Central memory CD8-positive, alpha-beta T cell (primary cell): Measurements from ENCODE around the gene CORO2A.
A peak's percentile ranks its signal among the peaks of the same experiment; 100 is the strongest.
"Not testable (repeated sequence)": the region's sequence is repeated elsewhere in the genome, so short reads cannot be mapped to it uniquely, and the experiment has no call there.

Experiments used
- ATAC-seq: fragments of 150-1000 bp; cut with Tn5 transposase; replicated peaks from 2 replicates; pipeline ENCODE4 v1.10.0; 2022; ENCODE audit warnings: mild to moderate bottlenecking, moderate FRiP score, moderate number of reproducible peaks; ENCODE audit not compliant: poor library complexity, severe bottlenecking; ENCODE audit errors: extremely low read depth
- DNase-seq, 2 donors: peaks; one replicate each; pipeline ENCODE4 v3.0.0; 2021; ENCODE audit warnings: low spot score in 2 of 2
- H3K27ac Mint-ChIP-seq: one replicate; pipeline ENCODE4 v1.8.0; 2022; ENCODE audit warnings: low read depth, mild to moderate bottlenecking, moderate library complexity, mixed read lengths
- H3K27me3 Mint-ChIP-seq: one replicate; pipeline ENCODE4 v1.8.0; 2022; ENCODE audit warnings: mixed read lengths
- H3K36me3 Mint-ChIP-seq: one replicate; pipeline ENCODE4 v1.8.0; 2022; ENCODE audit warnings: mild to moderate bottlenecking, moderate library complexity, mixed read lengths; ENCODE audit not compliant: insufficient read depth
- H3K4me1 Mint-ChIP-seq: one replicate; pipeline ENCODE4 v1.8.0; 2022; ENCODE audit warnings: mixed read lengths
- H3K4me3 Mint-ChIP-seq: one replicate; pipeline ENCODE4 v1.8.0; 2022; ENCODE audit warnings: mild to moderate bottlenecking, moderate library complexity, mixed read lengths
- H3K9me3 Mint-ChIP-seq: one replicate; pipeline ENCODE4 v1.8.0; 2022; ENCODE audit warnings: mixed read lengths

The CORO2A gene

DNA sequence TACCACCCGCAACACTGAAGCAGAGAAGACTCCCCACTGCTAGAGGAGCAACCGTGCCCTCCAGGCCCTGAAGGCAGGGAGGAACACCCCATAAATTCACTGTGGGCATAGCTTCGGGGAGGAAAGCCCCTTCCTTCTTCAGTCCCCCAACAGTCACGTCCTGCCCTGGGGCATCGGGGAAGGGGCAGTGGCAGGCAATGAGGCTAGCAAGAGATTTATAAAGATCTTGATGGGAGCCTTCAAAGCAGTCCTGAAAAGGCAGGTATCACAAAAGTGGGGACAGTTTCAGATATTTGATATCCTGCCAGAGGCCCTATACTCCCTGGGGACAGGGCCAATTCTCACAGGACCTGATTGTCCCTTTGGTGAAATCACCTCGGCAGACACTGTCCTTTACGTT is 56.5 kb downstream of the CORO2A start:
- no peaks in the 10 kb centered on the region for H3K27me3 Mint-ChIP-seq
- no peaks in the 10 kb centered on the region for H3K9me3 Mint-ChIP-seq
- ATAC-seq (no peak), DNase-seq (no peak)
- no peak overlapping the region for H3K27ac Mint-ChIP-seq
- no peak overlapping the region for H3K4me3 Mint-ChIP-seq
- H3K4me1 Mint-ChIP-seq, result no peaks in the 10 kb centered on the region
- peaks cover 11% of the 10 kb centered on the region for H3K36me3 Mint-ChIP-seq

DNA sequence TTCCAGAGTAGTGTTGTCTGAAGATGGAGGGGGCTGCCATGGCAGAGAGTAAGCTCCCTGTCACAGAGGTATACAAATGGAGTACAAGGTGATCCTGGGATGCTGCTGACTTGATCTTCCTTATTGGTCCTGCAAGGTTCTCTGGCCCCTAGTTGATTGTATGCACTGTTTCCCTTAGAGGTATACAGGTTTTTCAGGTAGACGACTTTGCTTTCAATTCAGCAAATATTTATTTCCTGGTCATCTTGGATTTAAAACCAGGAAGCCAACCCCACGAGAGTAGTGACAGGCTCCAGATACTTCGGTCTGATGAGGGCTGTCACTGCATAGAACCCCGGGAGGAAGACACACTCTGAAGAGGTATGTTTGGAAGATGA is 56.9 kb downstream of the CORO2A start:
- H3K27ac Mint-ChIP-seq, result no peak overlapping the region

DNA sequence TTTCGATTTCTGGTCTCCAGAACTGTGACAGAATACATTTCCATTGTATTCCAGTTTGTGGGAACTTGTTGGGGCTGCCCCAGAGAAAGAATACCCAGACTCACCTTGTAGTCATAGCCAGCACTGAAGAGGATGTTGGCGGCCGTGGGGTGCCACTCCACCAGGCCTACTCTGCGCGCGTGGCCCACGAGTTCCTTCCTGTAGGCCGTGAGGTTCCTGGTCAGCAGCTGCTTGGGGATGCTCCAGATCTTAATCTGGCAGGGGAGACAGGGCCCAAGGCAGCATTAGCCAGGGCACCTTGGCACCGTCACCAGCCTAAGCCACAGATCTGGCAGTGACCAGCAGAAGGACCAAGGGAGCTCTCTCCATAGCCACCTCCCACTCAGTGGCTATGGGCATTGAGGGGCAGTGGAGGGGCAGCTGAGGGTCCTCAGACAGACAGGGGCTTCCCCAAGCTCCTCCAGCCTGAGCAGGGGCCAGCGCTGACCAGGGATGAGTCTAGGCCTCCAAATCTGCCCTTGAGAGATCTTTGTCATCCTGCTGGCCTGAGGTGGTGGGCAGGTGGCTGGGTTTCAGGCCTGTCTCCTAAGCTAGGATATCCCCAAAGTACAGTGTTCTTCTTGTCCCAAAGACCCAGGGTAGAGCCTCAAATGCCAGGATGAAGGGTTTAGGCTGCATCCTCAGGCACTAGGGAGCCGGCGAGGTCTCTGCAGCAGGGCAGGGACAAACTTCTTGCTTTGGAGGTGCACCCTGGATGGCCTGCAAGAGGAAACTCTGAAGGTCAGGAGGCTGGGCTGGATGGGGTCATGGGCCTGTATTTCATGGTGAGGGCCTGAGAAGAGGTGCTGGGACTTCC is 57.5 kb downstream of the CORO2A start:
- no peaks in the 10 kb centered on the region for H3K4me1 Mint-ChIP-seq
- H3K9me3 Mint-ChIP-seq, result no peaks in the 10 kb centered on the region
- DNase-seq (no peak), ATAC-seq (no peak)
- H3K4me3 Mint-ChIP-seq, result no peak overlapping the region
- peak overlapping the region; percentile 22 for H3K27ac Mint-ChIP-seq
- peaks cover 14% of the 10 kb centered on the region for H3K36me3 Mint-ChIP-seq
- H3K27me3 Mint-ChIP-seq, result no peaks in the 10 kb centered on the region

More for the DNA sequence above, 56.9 kb downstream of the CORO2A start:
- Mint-ChIP-seq H3K4me3 (no peak overlapping the region), H3K36me3 (peaks cover 11% of the 10 kb centered on the region), H3K9me3 (no peaks in the 10 kb centered on the region), H3K4me1 (no peaks in the 10 kb centered on the region), H3K27me3 (no peaks in the 10 kb centered on the region)
- DNase-seq (no peak), ATAC-seq (no peak)

DNA sequence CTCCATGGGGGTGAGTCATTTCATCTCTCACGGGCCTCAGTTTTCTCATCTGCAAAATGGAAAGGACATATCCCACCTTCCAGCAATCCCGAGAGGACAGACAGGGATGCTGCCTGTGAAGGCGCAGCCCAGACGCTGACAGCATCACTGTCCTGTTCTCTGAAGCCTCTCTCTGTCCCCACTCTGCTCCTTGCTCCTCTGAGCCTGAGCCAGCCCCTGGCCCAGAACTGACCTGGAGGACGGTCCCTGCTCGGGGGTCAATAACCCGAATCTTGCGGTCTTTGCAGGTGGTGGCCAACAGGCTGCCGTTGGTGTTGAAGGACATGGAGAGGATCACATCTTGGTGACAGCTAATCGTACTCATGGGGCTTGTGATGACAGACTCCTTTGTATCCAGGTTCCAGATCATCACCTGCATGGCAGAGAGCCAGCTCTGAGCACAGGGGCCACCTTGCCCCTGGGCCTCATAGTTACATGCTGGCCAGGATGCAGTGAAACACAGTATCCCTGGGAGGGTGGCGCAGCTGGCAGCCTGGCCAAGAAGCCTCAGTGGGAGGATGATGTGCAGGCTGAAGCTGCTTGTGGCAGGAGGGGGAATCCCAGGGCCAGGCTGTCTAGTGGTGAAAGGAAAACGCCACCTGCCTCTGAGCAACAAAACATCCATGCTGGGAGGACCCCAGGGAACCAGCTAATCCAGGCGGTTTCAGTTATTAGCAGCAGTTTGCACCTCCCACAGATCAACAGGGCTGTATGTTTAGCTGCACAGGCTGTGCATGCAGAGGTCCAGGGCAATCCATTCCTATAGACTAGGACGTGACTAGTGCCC is 59.4 kb downstream of the CORO2A start:
- ATAC-seq (no peak), DNase-seq (no peak)
- Mint-ChIP-seq H3K36me3 (peaks cover 14% of the 10 kb centered on the region), H3K4me3 (no peak overlapping the region), H3K9me3 (no peaks in the 10 kb centered on the region), H3K27ac (no peak overlapping the region), H3K4me1 (no peaks in the 10 kb centered on the region), H3K27me3 (no peaks in the 10 kb centered on the region)

DNA sequence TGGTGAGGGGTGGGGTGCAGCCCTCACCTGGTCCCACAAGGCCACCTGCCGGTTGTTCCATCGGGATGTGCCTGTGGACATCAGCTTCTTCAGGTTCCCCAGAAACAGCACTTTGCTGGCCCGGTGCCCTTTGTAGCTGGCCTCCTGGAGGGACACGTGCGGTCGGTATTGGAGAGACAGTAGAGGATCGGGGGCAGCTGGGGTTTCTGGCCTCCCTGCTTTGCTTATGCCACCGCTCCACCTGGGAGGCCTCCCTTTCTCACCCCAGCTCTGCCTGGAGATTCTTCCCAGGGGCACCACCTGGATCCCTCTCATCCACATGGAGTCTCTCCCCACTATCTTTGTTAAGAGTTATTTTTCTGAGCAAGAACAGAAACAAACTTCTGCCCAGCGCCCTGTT is 60.3 kb downstream of the CORO2A start:
- no peaks in the 10 kb centered on the region for H3K9me3 Mint-ChIP-seq
- no peaks in the 10 kb centered on the region for H3K27me3 Mint-ChIP-seq
- peaks cover 14% of the 10 kb centered on the region for H3K36me3 Mint-ChIP-seq
- no peak overlapping the region for H3K4me3 Mint-ChIP-seq
- ATAC-seq (no peak), DNase-seq (no peak)
- H3K27ac Mint-ChIP-seq, result no peak overlapping the region
- H3K4me1 Mint-ChIP-seq, result no peaks in the 10 kb centered on the region

DNA sequence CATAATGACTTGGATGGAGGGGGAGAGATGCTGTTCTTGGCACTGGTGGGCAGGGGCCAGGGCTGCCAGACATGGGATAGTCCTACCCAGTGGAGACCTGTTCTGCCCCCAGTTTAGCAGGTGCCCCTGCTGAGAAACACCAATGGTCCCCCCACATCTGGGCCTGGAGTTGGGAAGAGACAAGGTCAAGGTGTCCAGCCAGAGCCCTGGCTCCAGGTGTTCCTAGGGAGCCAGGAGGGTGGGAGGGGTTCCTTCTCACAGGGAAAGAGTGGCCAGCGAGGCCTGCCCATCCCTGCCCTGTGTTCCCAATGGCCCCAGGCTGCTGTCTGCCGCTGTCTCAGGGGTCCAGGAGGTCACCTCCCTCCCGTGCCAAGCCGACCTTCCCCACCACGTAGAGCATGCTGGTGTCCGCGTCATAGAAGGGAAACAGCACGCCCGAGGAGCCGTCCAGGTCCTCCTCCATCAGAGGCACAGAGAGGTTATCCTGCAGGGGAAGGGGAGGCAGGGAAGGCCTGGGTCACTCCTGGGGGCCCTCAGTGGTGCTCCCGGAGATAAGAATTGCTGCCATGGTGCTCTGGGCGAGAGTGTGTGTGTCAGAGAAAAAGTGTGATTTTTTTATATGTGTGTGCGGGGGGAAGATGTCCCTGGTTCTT is 61.7 kb downstream of the CORO2A start:
- Mint-ChIP-seq H3K4me1 (no peaks in the 10 kb centered on the region), H3K36me3 (peaks cover 16% of the 10 kb centered on the region), H3K4me3 (no peak overlapping the region), H3K27me3 (no peaks in the 10 kb centered on the region), H3K27ac (peak overlapping the region; percentile 48), H3K9me3 (no peaks in the 10 kb centered on the region)
- DNase-seq, result no peak
- ATAC-seq, result no peak

DNA sequence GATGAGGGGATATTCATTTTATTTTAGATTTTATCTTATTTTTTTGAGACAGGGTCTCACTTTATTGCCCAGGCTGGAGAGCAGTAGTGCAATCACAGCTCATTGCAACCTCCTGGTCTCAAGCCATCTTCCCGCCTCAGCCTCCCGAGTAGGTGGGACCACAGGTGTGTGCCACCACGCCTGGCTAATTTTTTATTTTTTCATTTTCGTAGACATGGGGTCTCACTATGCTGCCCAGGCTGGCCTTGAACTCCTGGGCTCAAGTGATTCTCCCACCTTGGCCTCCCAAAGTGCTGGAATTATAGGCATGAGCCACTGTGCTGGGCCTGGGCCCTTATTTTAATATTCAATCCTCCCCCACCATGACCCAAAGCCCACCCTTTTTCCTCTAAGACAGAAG is 62.4 kb downstream of the CORO2A start:
- not testable (repeated sequence) for DNase-seq, H3K4me1 Mint-ChIP-seq, H3K4me3 Mint-ChIP-seq, H3K9me3 Mint-ChIP-seq, ATAC-seq, H3K27me3 Mint-ChIP-seq
- Mint-ChIP-seq H3K27ac (peak overlapping the region; percentile 48), H3K36me3 (peaks cover 16% of the 10 kb centered on the region)

DNA sequence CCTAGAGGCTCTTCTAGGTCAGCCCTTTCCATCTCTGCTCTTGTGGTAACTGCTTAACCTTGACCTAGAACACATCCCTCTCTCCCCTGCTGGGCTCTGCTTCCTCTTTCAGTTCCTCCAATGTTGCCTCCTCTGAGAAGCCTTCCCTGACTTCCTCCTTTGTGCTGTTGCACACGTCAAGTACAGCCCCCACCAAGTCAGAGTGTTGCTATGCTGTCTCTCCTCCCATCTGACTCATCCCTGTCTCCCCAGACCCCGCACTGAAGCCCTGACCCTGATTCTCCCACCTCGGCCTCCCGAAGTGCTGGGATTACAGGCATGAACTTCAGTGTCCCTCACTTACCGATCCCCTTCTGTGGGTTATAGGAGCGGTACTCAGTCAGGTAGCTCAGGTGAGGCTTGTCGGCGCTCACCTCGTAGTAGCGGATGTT is 63.0 kb downstream of the CORO2A start:
- peak overlapping the region; percentile 48 for H3K27ac Mint-ChIP-seq

DNA sequence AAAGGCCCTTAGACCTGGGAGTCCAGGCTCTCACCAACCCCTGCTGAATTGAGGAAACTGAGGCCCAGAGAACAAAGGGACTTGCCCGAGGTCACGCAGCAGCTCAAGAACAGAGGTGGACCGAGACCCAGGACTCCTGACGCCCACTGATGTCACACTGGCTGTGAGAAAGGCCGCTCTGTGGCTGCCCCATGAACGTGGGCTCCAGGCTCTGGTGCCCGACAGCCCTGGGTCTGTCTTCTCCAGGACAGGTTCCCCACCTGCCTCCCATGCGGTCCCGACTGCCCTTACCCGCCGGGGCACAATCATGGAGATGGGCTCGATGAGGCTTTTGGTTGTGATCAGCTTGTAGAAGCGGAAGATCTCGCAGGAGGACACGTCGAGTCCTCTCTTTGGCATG is 64.1 kb downstream of the CORO2A start:
- no peak for DNase-seq
- no peaks in the 10 kb centered on the region for H3K4me1 Mint-ChIP-seq
- no peaks in the 10 kb centered on the region for H3K9me3 Mint-ChIP-seq
- no peaks in the 10 kb centered on the region for H3K27me3 Mint-ChIP-seq
- H3K27ac Mint-ChIP-seq, result no peak overlapping the region
- no peak for ATAC-seq
- peaks cover 15% of the 10 kb centered on the region for H3K36me3 Mint-ChIP-seq
- no peak overlapping the region for H3K4me3 Mint-ChIP-seq

More for the DNA sequence above, 63.0 kb downstream of the CORO2A start:
- no peak for DNase-seq
- H3K36me3 Mint-ChIP-seq, result peaks cover 16% of the 10 kb centered on the region
- H3K9me3 Mint-ChIP-seq, result no peaks in the 10 kb centered on the region
- ATAC-seq, result peak; percentile 43
- H3K4me3 Mint-ChIP-seq, result no peak overlapping the region
- H3K4me1 Mint-ChIP-seq, result no peaks in the 10 kb centered on the region
- no peaks in the 10 kb centered on the region for H3K27me3 Mint-ChIP-seq

DNA sequence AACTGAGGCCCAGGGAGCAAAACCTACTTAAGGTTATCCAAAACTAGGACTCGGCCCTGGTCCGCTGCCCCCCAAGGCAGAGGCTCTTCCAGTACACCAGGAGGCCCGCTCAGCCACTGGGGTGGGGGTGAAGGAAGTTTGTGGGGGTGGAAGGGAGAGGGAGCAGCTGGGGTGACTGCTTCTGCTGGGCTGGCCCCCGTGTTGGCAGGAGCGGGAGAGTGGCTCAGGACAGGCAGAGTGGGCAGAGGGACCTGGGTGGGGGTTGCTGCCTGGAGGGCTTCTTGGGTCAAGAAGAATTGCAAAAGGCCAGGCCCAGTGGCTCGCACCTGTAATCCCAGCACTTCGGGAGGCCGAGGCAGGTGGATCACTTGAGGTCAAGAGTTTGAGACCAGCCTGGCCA is 65.2 kb downstream of the CORO2A start:
- Mint-ChIP-seq H3K36me3 (peaks cover 14% of the 10 kb centered on the region), H3K4me1 (no peaks in the 10 kb centered on the region), H3K27ac (no peak overlapping the region), H3K4me3 (no peak overlapping the region), H3K9me3 (no peaks in the 10 kb centered on the region), H3K27me3 (no peaks in the 10 kb centered on the region)
- DNase-seq, result no peak
- ATAC-seq, result no peak

DNA sequence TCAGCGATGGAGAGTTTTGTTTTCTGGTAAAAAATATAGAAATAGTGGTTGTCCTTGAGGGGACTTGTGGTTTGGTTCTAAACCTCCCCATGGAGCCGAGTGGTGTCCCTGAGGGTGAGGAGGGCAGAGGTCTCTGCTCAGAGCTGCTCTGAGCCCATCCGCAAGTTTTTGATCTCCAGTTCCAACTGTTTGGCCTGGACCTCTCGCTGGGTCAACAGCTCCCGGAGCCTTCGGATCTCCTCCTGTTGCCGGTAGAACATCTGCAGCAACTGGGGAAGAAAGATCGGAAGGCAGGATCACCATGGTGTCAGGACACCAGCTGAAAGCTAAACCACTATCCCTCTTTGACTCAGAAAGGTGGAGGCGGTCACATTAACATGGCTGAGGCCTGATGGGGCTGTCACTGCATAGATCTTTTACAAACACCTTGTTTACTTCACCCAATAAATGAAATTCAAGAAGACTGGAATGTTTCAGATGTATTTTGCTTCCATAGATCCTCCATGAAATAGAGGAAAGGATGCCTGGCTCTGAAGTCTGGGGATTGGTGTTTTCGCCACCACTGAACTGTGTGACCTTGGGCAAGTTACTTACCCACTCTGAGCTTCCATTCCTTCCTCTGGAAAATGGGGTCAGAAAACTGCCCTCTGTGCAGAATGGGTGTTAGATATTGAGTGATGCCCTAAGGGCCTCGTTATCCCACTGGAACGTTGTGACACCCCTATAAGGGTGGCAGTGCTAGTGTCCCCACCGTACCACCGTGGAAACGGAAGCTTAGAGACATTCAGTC is 67.6 kb downstream of the CORO2A start:
- peaks cover 11% of the 10 kb centered on the region for H3K36me3 Mint-ChIP-seq
- H3K27ac Mint-ChIP-seq, result no peak overlapping the region
- H3K4me1 Mint-ChIP-seq, result peaks cover 20% of the 10 kb centered on the region
- no peak overlapping the region for H3K4me3 Mint-ChIP-seq
- no peaks in the 10 kb centered on the region for H3K9me3 Mint-ChIP-seq
- no peaks in the 10 kb centered on the region for H3K27me3 Mint-ChIP-seq
- DNase-seq, result no peak
- ATAC-seq, result no peak

DNA sequence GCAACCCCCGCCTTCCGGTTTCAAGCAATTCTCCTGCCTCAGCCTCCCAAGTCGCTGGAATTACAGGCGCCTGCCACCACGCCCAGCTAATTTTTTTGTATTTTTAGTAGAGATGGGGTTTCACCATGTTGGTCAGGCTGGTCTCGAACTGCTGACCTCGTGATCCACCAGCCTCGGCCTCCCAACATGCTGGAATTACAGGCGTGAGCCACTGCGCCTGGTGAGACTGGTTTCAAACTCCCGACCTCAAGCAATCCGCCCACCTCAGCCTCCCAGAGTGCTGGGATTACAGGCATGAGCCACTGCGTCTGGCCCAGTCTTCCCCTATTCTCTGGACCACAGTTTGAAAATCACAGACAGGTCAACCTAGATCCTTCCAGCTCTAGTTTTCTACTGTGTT is 68.3 kb downstream of the CORO2A start:
- H3K4me1 Mint-ChIP-seq, result peaks cover 27% of the 10 kb centered on the region
- not testable (repeated sequence) for ATAC-seq, H3K27me3 Mint-ChIP-seq, H3K27ac Mint-ChIP-seq, DNase-seq, H3K36me3 Mint-ChIP-seq, H3K9me3 Mint-ChIP-seq, H3K4me3 Mint-ChIP-seq
